NK-92 treated with Interleukin-12 subunit alpha and Interleukin-12 subunit beta, amount 100 ng/mL, for 24 hours (cell line): ENCODE data around the gene ADARB1.

ENCODE experiments used
- DNase-seq: peaks from one replicate; lab custom pipeline; 2025; lab: John Stamatoyannopoulos, UW

ADARB1 gene

GRCh38 chr21:45152265-45152746, 77.9 kb downstream of the ADARB1 start:
- no peak for DNase-seq

- DNase-seq = no peak
These were observed 79.3 kb downstream of the ADARB1 start for GRCh38 chr21:45153358-45154318.

- DNase-seq = no peak
These were observed 80.4 kb downstream of the ADARB1 start for GRCh38 chr21:45154511-45155508.

- DNase-seq = no peak
These were observed 81.5 kb downstream of the ADARB1 start for GRCh38 chr21:45155910-45156309.

- no peak for DNase-seq
These were observed 82.1 kb downstream of the ADARB1 start for GRCh38 chr21:45156459-45156858.

- no peak for DNase-seq
These were observed 83.6 kb downstream of the ADARB1 start for GRCh38 chr21:45157932-45158331.

GRCh38 chr21:45158491-45159423, 84.4 kb downstream of the ADARB1 start:
- no peak for DNase-seq

GRCh38 chr21:45160198-45160597, 85.8 kb downstream of the ADARB1 start:
- DNase-seq = no peak

GRCh38 chr21:45161038-45161945, 86.9 kb downstream of the ADARB1 start:
- no peak for DNase-seq

- no peak for DNase-seq
These were observed 87.7 kb downstream of the ADARB1 start for GRCh38 chr21:45162115-45162514.

- DNase-seq = no peak
These were observed 88.4 kb downstream of the ADARB1 start for GRCh38 chr21:45162809-45163208.

GRCh38 chr21:45163413-45164123, 89.2 kb downstream of the ADARB1 start:
- no peak for DNase-seq

GRCh38 chr21:45164124-45164511, 89.7 kb downstream of the ADARB1 start:
- no peak for DNase-seq

- DNase-seq = no peak
These were observed 90.5 kb downstream of the ADARB1 start for GRCh38 chr21:45164838-45165237.

GRCh38 chr21:45166931-45167330, 92.6 kb downstream of the ADARB1 start:
- no peak for DNase-seq

- DNase-seq = no peak
These were observed 93.4 kb downstream of the ADARB1 start for GRCh38 chr21:45167796-45168222.

GRCh38 chr21:45168522-45168921, 94.1 kb downstream of the ADARB1 start:
- no peak for DNase-seq

- DNase-seq = no peak
These were observed 94.6 kb downstream of the ADARB1 start for GRCh38 chr21:45169001-45169400.

- no peak for DNase-seq
These were observed 95.3 kb downstream of the ADARB1 start for GRCh38 chr21:45169682-45170081.
